ENCODE measurements around the gene PRPF40B.
"Not testable (repeated sequence)": the region's sequence is repeated elsewhere in the genome, so short reads cannot be mapped to it uniquely, and the experiment has no call there.

PRPF40B gene

DNA sequence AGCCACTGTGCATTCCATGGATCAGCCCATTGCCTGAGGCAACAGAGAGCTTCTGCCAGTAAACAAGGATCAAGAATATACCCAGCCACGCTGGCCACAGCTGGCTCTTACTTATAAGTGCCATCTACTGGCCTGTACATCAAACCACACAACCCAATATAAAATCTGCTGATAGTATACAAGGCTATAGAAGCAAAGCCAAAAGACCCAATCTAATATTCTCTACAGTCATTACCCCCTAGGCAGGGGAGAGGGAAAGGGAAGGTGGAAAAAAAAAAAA is 13.5 kb upstream of the PRPF40B start:
- no peak for DNase-seq

DNA sequence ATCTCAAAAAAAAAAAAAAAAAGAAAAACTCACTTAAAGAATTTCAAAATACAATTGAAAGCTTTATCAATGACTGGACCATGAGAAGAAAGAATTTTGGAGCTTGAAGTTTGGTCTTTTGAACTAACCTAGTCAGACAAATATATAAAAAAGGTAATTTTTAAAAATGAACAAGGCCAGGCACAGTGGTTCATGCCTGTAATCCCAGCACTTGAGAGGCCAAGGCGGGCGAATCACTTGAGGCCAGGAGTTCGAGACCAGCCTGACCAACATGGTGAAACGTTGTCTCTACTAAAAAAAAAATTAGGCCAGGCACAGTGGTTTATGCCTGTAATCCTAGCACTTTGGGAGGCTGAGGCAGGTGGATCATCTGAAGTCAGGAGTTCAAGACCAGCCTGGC is 12.6 kb upstream of the PRPF40B start:
- DNase-seq: not testable (repeated sequence)

DNA sequence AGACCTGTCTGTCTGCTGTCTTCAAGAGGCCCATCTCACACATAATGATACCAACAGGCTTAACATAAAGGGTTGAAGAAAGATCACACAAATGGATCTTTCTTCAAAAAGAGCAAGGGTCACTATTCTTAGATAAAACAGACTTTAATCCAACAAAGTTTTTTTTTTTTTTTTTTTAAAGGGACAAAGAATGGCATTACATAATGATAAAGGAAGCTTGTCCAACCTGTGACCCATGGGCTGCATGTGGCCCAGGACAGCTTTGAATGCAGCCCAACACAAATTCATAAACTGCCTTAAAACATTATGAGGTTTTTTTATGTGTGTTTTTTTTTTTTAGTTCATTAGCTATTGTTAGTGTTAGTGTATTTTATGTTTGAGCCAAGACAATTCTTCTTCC is 11.2 kb upstream of the PRPF40B start:
- DNase-seq: no peak

DNA sequence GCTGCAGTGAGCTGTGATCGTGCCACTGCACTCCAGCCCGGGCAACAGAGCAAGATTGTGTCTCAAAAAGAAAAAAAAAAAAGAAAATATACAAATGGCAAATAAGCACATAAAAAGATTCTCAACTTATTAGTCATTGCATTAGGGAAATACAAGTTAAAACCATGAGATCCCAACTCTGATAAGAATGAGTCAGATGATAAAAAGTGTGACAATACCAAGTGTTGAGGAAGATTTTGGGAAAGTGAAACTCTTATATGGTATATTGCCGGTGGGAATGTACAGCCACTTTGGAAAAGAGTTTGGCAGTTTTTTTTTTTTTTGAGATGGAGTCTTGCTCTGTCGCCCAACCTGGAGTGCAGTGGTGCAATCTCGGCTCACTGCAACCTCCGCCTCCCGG is 7.6 kb upstream of the PRPF40B start:
- DNase-seq: no peak

DNA sequence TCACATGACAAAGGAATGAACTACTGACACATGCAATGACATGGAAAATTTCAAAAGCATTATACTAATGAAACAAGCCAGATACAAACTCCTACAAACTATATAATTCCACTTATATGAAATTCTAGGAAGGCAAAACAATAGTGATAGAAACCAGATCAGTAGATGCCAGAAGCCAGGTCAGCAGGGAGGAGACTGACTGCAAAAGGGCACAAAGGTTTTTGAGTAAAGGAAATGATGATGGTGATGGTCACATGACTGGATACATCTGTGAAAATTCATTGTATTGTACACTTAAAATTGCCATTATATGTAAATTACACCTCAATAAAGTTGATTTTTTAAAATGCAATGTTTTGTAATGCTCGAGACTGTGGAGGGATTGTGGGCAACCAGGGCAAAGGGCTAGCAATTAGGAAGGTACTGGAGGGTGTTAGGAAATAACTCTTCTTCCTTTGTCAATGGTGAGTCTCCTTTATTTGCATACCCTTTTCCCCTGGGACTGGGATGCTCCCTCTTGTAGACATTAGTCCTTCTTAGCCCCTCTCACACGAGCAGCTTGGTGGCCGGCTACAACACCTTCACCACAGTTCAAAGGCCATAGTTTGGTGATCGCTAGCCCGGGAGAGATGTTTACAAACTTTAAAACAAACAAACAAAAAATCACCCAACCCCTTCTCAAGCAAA is 6.7 kb upstream of the PRPF40B start:
- DNase-seq: no peak

DNA sequence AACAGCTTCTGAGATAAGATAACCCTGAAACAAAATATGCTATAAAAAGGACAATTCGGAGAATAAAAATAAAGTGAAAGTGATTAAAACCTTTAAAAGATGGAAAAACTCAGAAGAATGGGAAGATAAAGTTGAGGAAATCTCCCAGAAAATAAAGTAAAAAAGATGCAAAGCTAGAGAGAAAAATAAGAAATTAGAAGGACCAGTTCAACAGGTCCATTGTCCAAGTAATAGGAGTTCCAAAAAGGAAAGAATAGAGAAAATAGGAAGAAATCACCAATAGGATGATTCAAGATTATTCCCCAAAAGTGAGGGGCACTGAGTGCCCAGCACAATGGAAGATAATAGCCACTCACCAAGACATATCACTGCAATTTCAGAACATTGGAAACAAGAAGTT is 4.8 kb upstream of the PRPF40B start:
- DNase-seq: no peak

DNA sequence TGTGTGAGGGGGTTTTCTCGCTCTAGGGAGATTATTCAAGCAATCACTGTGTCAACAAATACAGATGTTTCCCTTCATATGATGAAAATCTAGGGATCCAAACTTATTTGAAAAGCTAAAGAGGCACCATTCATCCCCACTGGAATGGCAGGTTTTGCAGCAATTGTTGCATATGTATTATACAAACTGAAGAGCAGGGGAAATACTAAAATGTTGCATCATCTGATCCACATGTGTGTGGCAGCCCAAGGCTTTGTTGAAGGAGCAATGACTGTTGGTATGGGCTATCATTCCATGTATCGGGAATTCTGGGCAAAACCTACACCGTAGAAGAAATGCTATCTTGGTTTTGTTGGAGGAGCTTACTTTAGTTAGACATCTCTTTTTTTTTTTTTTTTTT is 4.1 kb upstream of the PRPF40B start:
- DNase-seq: no peak

DNA sequence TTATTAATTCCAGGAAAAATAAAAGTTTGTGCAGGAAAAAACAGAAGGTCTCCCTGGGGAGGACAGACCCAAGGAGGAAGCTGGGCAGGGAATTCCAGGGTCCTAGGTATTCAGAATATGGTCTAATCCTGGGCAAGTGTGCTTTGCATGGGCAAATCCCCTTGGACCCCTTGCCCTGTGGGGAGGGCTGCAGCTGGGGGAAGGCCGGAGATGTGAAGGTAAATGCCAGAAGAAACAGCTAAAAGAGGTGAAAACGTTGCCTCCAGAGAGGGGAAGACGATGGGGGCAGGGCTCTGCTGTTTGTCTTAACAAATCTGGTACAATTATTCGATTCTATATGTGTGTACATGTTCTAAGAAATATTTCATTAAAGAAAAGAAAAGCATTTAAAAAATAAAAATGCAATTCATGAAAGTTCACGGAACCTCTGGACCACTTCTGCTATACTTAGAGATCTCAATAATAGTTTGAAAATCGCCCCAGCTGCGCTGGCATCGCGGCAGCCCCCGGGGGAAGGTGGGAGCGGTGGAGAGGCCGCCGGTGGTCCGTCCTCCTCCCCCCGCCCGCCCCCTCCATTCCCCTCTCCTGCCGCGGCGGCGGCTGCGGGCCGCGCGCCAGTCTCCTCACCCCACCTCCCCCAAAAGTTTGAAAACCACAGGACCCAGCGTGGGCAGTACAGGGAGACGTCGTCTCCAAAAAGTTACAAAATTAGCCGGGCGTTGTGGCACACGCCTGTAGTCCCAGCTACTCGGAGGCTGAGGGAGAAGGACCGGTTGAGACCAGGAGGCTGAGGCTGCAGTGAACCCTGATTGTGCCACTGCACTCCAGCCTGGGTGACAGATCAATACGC is 1.5 kb upstream of the PRPF40B start:
- no peak for DNase-seq

DNA sequence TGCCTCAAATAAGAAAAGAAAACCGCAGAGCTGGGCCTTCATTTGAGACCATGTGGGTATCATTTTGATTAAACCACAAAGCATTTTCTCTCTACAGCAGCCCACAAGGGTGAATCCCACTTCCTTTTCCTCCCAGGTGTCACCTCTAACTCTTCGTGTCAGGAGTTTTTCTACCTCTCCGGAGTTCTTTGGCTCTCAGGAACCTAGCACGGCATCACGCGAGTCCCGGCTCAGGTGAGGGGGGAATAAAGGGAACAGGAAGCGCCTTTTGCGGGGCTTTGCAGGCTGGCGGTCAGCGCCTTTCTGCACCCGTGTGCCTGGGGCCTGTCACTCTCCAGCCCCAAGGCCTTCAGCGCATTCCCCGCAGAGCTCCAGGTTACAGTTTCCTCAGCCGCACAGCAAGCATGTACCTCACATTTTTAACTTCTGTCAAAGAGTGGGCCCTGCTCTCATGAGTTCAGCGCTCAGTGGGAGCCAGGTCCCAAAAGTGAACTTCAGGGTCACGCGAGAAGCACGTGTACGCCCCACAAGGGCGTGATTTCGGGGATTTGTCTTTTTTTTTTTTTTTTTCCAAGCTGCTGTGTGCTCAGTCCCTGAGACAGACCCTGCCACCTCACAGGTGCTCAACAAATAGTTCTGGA is 740 bp upstream of the PRPF40B start:
- DNase-seq: peak; percentile 49

DNA sequence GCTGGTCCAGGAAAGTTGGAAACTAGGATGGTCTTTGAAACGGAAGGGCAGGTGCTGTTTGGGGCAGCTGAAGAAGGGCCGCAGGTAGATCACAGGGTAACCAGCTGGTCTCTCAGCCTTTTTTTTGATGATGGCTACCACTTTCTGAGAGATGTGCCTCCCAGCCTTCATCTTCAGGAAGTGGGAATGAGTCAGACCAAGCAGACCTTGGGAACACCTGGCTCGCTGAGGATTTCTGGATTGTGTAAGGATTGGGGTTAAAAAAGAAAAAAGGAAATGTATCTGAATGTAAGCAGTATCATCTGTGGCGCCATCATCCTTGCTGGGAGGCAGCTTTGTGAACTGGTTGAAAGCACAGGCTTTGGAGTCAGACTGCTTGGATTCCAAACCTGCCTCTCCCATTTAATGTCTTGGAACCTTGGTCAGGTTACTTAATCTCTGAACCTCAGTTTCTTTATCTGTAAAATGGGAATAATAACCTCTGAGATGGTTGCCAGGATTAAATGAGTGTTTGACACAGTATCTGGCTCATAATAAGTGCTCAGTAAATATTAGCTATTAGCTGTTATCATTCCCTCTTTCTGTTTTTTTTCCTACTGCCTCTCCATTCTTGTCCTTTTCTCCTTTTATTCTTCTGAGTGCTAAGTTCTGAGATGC is 1.7 kb downstream of the PRPF40B start:
- DNase-seq: no peak

DNA sequence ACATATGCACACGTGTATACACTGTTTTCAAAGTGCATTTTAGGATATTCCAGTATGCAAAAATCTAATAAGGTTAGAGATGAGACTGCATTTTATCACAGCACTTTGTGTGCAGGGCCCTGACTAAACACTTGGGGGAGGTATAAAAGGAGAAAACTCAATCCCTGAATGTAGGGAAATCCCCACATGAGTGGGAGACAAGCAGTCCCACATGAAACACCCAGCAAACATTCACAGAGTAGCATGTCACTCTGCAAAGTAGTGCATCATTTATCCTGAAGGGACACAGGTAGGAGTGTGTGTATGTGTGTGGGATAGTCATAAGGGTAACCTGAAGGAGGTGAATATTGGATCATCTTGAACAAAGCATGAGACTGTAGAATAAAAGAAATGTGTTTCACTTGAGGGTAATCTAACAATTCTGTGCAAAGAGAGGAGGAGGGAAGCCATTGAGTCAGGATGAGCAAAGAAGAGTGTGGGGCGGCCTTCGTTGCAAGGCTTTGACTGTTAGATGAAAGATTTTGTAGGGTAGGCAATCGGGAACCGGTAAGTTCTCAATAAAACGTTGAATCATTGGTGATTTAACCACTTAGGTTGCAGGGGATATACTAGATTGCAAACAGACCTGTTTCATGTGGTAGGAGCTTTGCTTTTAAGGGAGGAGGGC is 2.9 kb downstream of the PRPF40B start:
- no peak for DNase-seq

DNA sequence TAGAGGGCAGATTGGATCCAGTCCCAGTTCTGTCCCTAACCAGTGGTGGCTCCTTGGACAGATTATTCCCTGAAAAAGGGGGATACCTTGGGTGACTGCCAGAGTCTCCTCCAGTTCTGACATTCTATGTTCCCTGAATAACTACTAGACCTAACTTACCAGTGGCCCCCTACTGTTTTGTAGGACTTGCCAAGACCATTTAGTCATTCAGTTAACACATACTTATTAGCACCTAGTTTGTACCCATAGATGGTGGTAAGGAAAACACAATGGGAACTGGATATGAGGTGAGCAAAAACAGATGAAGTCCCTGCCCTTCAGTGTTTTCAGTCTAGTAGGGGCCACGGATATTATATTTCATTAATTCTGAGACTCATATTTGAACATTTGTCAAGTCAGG is 3.5 kb downstream of the PRPF40B start:
- DNase-seq: no peak

DNA sequence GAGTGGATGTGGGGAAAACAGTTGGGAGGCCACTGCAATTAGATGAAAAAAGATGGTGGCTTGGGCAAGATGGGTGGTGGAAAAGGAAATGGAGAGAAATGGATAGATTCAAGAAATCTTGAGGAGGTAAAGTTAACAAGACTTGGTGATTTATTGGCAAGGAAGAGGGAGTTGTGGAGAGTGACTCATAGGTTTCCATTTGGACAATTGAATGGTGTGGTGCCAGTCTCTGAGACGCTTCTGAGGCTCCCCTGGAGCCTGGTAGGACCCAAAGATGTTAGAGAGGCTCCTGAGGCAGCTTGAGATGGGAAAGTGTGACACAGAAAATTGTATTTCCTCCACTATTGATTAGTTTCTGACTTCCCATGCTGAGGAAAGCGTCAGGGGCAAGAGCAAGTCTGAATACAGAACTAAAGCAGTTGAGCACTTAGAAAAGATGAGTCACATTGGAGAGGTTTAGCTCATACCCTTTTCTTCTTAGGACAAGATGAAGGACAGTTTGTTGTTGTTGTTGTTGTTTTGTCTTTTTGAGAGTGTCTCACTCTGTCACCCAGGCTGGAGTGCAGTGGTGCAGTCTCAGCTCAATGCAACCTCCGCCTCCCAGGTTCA is 4.5 kb downstream of the PRPF40B start:
- DNase-seq: no peak

DNA sequence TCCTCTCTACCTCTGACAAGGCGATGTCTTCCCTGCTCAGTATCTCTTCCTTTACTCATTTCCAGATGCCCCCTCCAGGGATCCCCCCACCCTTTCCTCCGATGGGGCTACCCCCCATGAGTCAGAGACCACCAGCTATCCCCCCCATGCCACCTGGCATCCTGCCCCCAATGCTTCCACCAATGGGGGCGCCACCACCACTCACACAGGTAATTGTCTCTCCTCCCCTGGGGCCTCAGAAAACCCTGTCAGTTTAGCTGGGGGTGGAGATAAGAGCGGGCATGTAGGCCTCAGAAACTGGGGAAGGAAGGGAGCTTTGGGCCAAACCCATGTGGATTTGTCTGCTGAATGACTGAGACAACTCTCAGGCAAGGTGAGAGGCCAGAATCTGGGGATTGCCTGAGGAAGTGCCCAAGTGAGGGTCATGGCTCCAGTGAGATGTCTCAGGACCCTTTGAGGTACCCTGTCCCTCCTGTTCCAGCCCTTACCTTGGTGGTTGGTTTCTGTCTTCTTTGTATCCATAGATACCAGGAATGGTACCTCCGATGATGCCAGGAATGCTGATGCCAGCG is 8.1 kb downstream of the PRPF40B start:
- no peak for DNase-seq

DNA sequence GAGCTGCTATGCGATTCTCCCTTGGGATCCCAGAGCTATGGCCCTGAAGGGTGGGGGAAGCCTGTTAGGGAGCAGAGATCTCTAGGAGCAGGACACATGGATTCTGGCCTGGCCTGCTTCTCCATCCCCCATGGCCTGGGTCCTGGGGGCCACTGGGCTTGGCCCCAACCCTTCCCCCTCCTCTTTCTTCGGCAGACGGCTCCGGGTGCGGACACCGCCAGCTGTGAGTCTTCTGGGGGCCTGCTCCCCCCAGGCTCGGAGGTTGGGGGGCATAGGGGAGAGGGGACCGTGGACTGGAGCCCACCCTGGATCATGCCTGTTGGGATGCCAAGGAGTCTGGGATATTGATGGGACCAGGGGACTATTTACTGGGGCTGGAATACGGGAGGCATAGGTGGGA is 9.0 kb downstream of the PRPF40B start:
- no peak for DNase-seq

DNA sequence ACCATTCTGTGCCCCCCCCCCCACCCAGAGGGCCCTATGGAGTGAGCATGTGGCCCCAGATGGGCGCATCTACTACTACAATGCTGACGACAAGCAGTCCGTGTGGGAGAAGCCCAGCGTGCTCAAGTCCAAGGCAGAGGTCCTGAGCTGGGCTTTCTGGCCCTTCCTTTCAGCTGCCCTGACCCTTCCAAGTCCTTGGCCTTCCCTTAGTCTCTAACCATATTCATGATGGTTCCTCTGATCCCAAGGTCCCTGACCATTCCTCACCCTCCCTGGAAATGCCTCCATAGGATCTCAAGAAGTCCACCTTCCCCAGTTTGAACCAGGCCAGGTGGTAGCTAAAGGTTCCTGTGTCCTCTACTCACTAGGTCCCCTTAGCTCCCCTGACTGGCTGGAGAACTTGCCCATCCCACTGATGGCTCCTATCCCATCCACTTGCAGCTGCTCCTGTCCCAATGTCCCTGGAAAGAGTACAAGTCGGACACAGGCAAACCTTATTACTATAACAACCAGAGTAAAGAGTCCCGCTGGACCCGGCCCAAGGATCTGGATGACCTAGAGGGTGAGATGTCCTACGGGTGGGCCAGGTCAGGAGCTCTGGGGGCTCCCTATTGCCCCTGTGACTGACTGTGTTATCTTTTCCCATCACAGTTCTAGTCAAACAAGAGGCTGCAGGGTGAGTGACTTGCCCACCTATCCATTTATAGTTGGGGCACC is 9.8 kb downstream of the PRPF40B start:
- DNase-seq: no peak

DNA sequence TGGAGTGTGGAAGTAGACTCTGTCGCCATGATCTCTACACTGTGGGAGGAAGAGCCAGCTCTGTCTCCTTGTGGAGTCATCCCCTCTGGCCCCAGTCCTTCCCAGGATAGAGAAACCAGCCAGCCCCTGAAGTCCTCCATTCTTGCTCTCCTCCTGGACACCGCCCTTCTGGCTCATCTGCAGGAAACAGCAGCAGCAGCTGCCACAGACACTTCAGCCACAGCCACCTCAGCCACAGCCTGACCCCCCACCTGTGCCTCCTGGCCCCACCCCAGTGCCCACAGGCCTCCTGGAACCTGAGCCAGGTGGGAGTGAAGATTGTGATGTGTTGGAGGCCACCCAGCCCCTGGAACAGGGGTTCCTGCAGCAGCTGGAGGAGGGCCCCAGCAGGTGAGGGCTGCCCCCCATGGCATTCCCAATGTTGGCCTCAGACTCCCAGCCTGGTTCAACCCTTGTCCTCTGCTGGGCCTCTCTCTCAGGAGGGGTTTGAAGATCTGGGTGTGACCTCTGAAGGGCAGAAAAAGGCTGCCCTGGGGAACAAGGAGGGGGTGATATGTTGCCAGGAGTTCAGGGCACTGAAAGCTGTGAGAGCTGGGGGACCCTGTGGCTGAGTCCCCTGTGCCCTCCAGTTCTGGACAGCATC is 10.5 kb downstream of the PRPF40B start:
- DNase-seq: no peak

DNA sequence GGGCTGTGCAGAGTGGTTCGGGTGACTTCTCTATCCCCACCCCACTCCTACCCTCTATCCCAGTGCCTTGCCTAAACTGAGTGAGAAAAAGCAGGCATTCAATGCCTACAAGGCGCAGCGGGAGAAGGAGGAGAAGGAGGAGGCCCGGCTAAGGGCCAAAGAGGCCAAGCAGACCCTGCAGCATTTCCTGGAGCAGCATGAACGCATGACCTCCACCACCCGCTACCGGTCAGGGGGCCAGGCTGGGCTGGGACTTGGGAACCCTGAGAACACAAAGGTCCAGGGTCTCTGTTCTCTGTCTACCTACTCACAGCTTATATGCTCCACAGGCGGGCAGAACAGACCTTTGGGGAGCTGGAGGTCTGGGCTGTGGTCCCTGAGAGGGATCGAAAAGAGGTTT is 11.7 kb downstream of the PRPF40B start:
- DNase-seq: no peak

DNA sequence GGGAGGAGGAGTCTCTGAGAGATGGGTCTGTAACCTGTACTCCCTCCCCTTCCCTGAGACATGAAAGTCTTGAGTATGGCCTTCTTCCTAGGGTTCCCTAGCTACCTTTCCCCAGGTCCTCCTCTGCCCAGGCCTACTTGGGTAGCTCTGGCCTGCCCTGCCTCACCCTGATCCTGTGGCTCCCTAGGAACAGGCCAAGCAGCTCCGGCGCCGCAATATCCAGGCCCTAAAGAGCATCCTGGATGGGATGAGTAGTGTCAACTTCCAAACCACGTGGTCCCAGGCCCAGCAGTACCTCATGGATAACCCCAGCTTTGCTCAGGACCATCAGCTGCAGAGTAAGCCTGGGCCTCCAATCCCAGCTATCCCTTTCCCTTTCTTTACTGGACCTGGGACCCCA is 12.3 kb downstream of the PRPF40B start:
- no peak for DNase-seq

DNA sequence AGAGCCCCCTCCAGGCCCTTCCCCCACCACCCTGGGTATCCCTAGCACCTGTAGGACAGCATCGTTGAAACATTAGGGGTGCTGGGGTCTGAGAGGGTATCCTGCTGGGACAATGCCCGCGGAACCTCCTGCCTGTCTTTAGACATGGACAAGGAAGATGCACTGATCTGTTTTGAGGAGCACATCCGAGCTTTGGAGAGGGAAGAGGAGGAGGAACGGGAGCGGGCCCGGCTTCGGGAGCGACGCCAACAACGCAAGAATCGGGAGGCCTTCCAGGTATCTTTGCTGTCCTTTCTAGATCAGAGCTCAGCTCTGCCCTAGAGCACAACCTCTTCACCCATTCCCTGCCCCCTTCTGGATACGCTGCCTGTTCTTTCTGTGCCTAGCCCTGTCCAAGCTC is 13.2 kb downstream of the PRPF40B start:
- no peak for DNase-seq

All from NCI-H446 treated with DMSO at 0.1 percent for 48 hours (cell line).